ENCODE measurements around the gene TMEM86B.
"Not testable (repeated sequence)": the region's sequence is repeated elsewhere in the genome, so short reads cannot be mapped to it uniquely, and the experiment has no call there.

Gene TMEM86B

GRCh38 chr19:55208880-55209692, 19.5 kb downstream of the TMEM86B start, which contains the start of gene PTPRH:
Gene PTPRH (minus strand): TSS chr19:55209501. CDS start chr19:55209433, 68 bp downstream.
- WGBS, result 77% methylated on average over 16 of the region's 18 CpGs
- no peak within 1 kb of the TSS for H3K27ac ChIP-seq (ENCODE audit: low read depth, low read length)

DNA sequence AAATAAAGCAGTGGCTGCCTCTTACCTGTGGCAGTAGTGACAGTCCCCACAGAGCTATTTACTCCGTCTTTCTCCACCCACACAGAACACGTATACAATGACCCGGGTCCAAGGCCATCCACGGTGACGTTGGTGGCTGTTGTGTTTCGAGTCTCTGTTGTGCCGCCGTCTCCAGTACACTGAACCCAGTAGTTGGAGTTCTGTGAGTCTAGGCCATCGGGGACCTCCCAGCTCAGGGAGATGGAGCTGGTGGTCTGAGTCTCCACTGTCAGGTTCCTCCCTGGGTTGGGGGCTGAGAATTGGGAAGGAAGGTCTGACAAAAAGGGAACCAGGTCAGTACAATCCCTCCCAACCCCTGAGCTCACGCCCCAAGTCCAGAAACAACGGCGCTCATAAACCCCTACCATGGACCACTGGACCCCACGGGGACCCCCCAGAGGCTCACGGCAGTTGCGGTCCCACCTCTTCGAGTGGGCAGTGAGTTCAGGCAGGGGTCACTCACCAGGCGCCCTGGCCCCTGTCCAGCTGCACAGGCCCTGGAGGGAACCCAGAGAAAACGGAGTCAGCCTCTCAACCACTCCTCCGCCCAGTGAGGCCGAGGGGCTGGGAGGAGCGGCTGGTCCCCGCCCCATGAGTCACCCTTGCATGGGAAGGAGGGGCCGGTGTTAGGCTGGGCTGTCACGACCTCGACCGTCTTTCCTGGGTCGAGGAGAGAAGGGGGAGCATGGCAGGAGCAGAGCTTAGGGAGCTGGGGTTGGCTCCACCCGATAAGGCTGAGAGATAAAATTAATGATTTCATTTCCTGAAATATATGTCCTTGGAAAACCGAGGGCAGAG, 21.7 kb downstream of the TMEM86B start:
- no peaks in the 10 kb centered on the region for H3K4me1 ChIP-seq (ENCODE audit: insufficient read depth, low read length)
- 36% methylated on average over 29 of the region's 29 CpGs for WGBS
- H3K27me3 ChIP-seq (ENCODE audit: insufficient read depth, low read length), result no peaks in the 10 kb centered on the region
- peak overlapping the region; percentile 40 for H3K4me3 ChIP-seq (ENCODE audit: low read length)
- H3K27ac ChIP-seq (ENCODE audit: low read depth, low read length), result no peak overlapping the region
- H3K9me3 ChIP-seq (ENCODE audit: insufficient read depth, low read depth, low read length), result no peaks in the 10 kb centered on the region
- no peak overlapping the region for H3K9ac ChIP-seq (ENCODE audit: low read depth, low read length)
- H3K36me3 ChIP-seq (ENCODE audit: insufficient read depth, low read length), result no peaks in the 10 kb centered on the region

More at GRCh38 chr19:55208880-55209692, 19.5 kb downstream of the TMEM86B start, which contains the start of gene PTPRH:
- Histone ChIP-seq H3K4me3 (ENCODE audit: low read length) (no peak within 1 kb of the TSS), H3K9me3 (ENCODE audit: insufficient read depth, low read depth, low read length) (peaks cover 10% of the 10 kb centered on the region), H3K27me3 (ENCODE audit: insufficient read depth, low read length) (no peaks in the 10 kb centered on the region), H3K9ac (ENCODE audit: low read depth, low read length) (no peak within 1 kb of the TSS), H3K36me3 (ENCODE audit: insufficient read depth, low read length) (no peaks in the 10 kb centered on the region), H3K4me1 (ENCODE audit: insufficient read depth, low read length) (no peaks in the 10 kb centered on the region)

GRCh38 chr19:55202199-55202598, 26.4 kb downstream of the TMEM86B start:
- H3K9ac ChIP-seq (ENCODE audit: low read depth, low read length); H3K4me3 ChIP-seq (ENCODE audit: low read length); H3K27me3 ChIP-seq (ENCODE audit: insufficient read depth, low read length); H3K4me1 ChIP-seq (ENCODE audit: insufficient read depth, low read length); H3K9me3 ChIP-seq (ENCODE audit: insufficient read depth, low read depth, low read length); H3K36me3 ChIP-seq (ENCODE audit: insufficient read depth, low read length); H3K27ac ChIP-seq (ENCODE audit: low read depth, low read length): not testable (repeated sequence)
- 83% methylated on average over 7 of the region's 10 CpGs for WGBS

- Histone ChIP-seq H3K4me1 (ENCODE audit: insufficient read depth, low read length) (no peaks in the 10 kb centered on the region), H3K4me3 (ENCODE audit: low read length) (no peak overlapping the region), H3K9me3 (ENCODE audit: insufficient read depth, low read depth, low read length) (no peaks in the 10 kb centered on the region), H3K36me3 (ENCODE audit: insufficient read depth, low read length) (no peaks in the 10 kb centered on the region), H3K9ac (ENCODE audit: low read depth, low read length) (no peak overlapping the region), H3K27me3 (ENCODE audit: insufficient read depth, low read length) (no peaks in the 10 kb centered on the region), H3K27ac (ENCODE audit: low read depth, low read length) (no peak overlapping the region)
- 80% methylated on average over 5 of the region's 5 CpGs for whole genome bisulfite sequencing
Measured at GRCh38 chr19:55199620-55200204, 28.9 kb downstream of the TMEM86B start.

- Histone ChIP-seq H3K27me3 (ENCODE audit: insufficient read depth, low read length) (no peaks in the 10 kb centered on the region), H3K36me3 (ENCODE audit: insufficient read depth, low read length) (no peaks in the 10 kb centered on the region), H3K9ac (ENCODE audit: low read depth, low read length) (no peak overlapping the region), H3K9me3 (ENCODE audit: insufficient read depth, low read depth, low read length) (no peaks in the 10 kb centered on the region), H3K4me3 (ENCODE audit: low read length) (no peak overlapping the region), H3K27ac (ENCODE audit: low read depth, low read length) (no peak overlapping the region), H3K4me1 (ENCODE audit: insufficient read depth, low read length) (no peaks in the 10 kb centered on the region)
- WGBS, result 75% methylated on average over 5 of the region's 5 CpGs
Measured at GRCh38 chr19:55198651-55199050, 29.9 kb downstream of the TMEM86B start.

DNA sequence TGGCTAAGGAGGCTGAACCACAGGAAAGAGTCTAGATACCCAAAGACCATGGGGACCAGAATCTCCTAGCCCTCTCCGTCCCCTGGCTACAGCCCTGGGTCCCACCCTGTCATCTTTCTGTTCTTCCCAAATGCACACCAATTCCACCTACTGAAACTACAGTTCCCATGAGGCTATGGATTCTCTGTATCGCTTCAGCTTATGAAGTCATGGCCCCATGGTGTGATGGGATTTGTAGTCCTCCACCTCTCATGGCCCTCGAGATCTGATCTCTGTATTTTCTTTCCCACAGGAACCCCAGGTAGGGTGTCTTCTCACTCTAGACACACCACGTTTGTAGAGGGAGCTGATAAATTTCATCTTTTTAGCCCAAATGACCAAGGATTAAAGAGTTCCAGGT, 31.0 kb downstream of the TMEM86B start:
- Histone ChIP-seq H3K36me3 (ENCODE audit: insufficient read depth, low read length) (no peaks in the 10 kb centered on the region), H3K9ac (ENCODE audit: low read depth, low read length) (no peak overlapping the region), H3K27me3 (ENCODE audit: insufficient read depth, low read length) (no peaks in the 10 kb centered on the region), H3K27ac (ENCODE audit: low read depth, low read length) (no peak overlapping the region), H3K4me3 (ENCODE audit: low read length) (no peak overlapping the region), H3K9me3 (ENCODE audit: insufficient read depth, low read depth, low read length) (no peaks in the 10 kb centered on the region), H3K4me1 (ENCODE audit: insufficient read depth, low read length) (no peaks in the 10 kb centered on the region)
- WGBS, result 97% methylated on average over 2 of the region's 4 CpGs

DNA sequence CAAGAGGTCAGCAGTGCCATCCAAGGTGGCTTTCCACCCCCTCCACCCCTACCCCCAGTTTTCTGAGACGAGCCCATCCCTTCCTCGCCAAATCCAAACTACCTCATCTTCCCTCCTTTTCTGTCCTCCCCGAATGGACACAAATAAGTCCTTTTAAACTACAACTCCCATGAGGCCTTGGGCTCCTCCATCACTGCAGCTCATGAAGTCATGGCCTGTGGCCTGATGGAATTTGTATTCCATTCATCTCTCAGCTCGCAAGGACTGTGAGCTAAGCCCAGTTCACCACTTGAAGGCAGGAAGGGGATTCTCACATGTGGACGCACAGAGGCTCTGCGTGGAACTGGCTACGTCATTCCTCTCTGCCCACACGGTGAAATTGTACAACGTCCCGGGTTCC, 31.8 kb downstream of the TMEM86B start:
- 91% methylated on average over 10 of the region's 10 CpGs for WGBS
- Histone ChIP-seq H3K9me3 (ENCODE audit: insufficient read depth, low read depth, low read length) (no peaks in the 10 kb centered on the region), H3K27me3 (ENCODE audit: insufficient read depth, low read length) (peaks cover under 1% of the 10 kb centered on the region; the same call in 1 of the 2 replicates), H3K4me3 (ENCODE audit: low read length) (no peak overlapping the region), H3K27ac (ENCODE audit: low read depth, low read length) (no peak overlapping the region), H3K9ac (ENCODE audit: low read depth, low read length) (no peak overlapping the region), H3K36me3 (ENCODE audit: insufficient read depth, low read length) (no peaks in the 10 kb centered on the region), H3K4me1 (ENCODE audit: insufficient read depth, low read length) (no peaks in the 10 kb centered on the region)

DNA sequence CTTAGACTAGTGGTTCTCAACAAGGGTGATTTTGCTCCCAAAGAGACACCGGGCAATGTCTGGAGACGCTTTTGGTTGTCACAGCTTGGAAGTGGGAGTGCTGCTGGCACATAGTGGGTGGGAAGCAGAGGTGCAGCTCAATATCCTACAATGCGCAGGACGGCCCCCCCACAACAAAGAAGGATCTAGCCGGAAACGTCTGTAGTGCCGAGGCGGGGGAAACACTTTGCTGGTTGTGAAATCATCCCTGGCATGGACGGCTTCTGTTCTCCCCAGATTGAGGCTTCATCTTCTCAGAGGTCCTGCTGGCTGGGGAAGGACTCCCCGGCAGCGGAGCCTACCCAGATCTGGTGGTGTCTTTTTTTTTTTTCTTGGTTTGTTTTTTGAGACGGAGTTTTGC, 35.1 kb downstream of the TMEM86B start:
- 88% methylated on average over 12 of the region's 12 CpGs for WGBS
- Histone ChIP-seq H3K27me3 (ENCODE audit: insufficient read depth, low read length) (peaks cover 3% of the 10 kb centered on the region; the same call in 1 of the 2 replicates), H3K27ac (ENCODE audit: low read depth, low read length) (no peak overlapping the region), H3K36me3 (ENCODE audit: insufficient read depth, low read length) (no peaks in the 10 kb centered on the region), H3K9ac (ENCODE audit: low read depth, low read length) (no peak overlapping the region), H3K4me1 (ENCODE audit: insufficient read depth, low read length) (no peaks in the 10 kb centered on the region), H3K4me3 (ENCODE audit: low read length) (no peak overlapping the region), H3K9me3 (ENCODE audit: insufficient read depth, low read depth, low read length) (no peaks in the 10 kb centered on the region)

GRCh38 chr19:55189403-55189835, 39.1 kb downstream of the TMEM86B start:
- H3K9ac ChIP-seq (ENCODE audit: low read depth, low read length), result no peak overlapping the region
- peaks cover 3% of the 10 kb centered on the region; the same call in 1 of the 2 replicates for H3K27me3 ChIP-seq (ENCODE audit: insufficient read depth, low read length)
- H3K9me3 ChIP-seq (ENCODE audit: insufficient read depth, low read depth, low read length), result no peaks in the 10 kb centered on the region
- no peaks in the 10 kb centered on the region for H3K36me3 ChIP-seq (ENCODE audit: insufficient read depth, low read length)
- no peak overlapping the region for H3K27ac ChIP-seq (ENCODE audit: low read depth, low read length)
- WGBS, result 72% methylated on average over 14 of the region's 15 CpGs
- no peaks in the 10 kb centered on the region for H3K4me1 ChIP-seq (ENCODE audit: insufficient read depth, low read length)
- H3K4me3 ChIP-seq (ENCODE audit: low read length), result no peak overlapping the region

GRCh38 chr19:55188625-55189024, 39.9 kb downstream of the TMEM86B start:
- no peaks in the 10 kb centered on the region for H3K9me3 ChIP-seq (ENCODE audit: insufficient read depth, low read depth, low read length)
- 79% methylated on average over 8 of the region's 8 CpGs for WGBS
- H3K4me3 ChIP-seq (ENCODE audit: low read length), result no peak overlapping the region
- no peaks in the 10 kb centered on the region for H3K4me1 ChIP-seq (ENCODE audit: insufficient read depth, low read length)
- H3K36me3 ChIP-seq (ENCODE audit: insufficient read depth, low read length), result no peaks in the 10 kb centered on the region
- no peak overlapping the region for H3K27ac ChIP-seq (ENCODE audit: low read depth, low read length)
- H3K27me3 ChIP-seq (ENCODE audit: insufficient read depth, low read length), result peaks cover 3% of the 10 kb centered on the region; the same call in 1 of the 2 replicates
- H3K9ac ChIP-seq (ENCODE audit: low read depth, low read length), result no peak overlapping the region

DNA sequence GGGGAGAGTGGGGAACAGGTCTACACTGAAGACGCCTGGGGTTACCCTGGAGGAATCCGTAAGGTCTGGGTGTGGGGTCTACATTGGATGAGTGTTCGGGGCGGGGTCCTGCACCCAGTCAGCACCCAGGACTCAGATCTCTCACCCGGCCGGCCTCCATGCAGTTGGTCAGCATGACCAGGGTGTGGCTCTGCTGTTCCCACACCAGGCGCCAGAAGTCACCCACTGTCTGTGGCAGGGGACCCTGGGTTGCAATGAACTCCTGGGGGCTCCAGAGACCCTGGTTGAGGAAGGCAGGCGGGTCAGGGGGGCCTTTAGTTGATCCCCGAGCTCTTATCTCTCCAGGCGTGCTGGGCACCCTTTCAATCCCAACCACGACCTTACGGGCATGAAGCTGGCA, 42.5 kb downstream of the TMEM86B start:
- Histone ChIP-seq H3K27ac (ENCODE audit: low read depth, low read length) (no peak overlapping the region), H3K36me3 (ENCODE audit: insufficient read depth, low read length) (no peaks in the 10 kb centered on the region), H3K4me1 (ENCODE audit: insufficient read depth, low read length) (no peaks in the 10 kb centered on the region), H3K4me3 (ENCODE audit: low read length) (no peak overlapping the region), H3K27me3 (ENCODE audit: insufficient read depth, low read length) (peaks cover 17% of the 10 kb centered on the region), H3K9ac (ENCODE audit: low read depth, low read length) (no peak overlapping the region), H3K9me3 (ENCODE audit: insufficient read depth, low read depth, low read length) (no peaks in the 10 kb centered on the region)
- WGBS, result 87% methylated on average over 12 of the region's 12 CpGs
